Upper lobe of left lung (tissue), 6 donors: ENCODE measurements around the gene EYS. TPM values are rescaled to one million over a fixed set of nuclear protein-coding genes. Genes with fewer than 3 reads are reported as not detected.

Source experiments
- ATAC-seq, 2 donors: fragments of 200-7000 bp; cut with Tn5 transposase; one replicate each; pipeline ENCODE4 v1.9.1; 2022; ENCODE audit warnings: mild to moderate bottlenecking in 2 of 2, moderate library complexity in 2 of 2; ENCODE audit not compliant: low FRiP score in 2 of 2
- DNase-seq, 2 donors: peaks; one replicate each; pipeline ENCODE4 v3.0.0-alpha.2; 2019 to 2020
- H3K27ac ChIP-seq, 4 donors: fragments of 200-600 bp; sonication (generic); one replicate each; pipeline ENCODE4 v1.5.1; 2016 to 2019
- H3K27me3 ChIP-seq, 4 donors: fragments of 200-600 bp; sonication (generic); one replicate each; pipeline ENCODE4 v1.5.1; 2017 to 2019
- H3K36me3 ChIP-seq, 4 donors: fragments of 200-600 bp; sonication (generic); one replicate each; pipeline ENCODE4 v1.5.1; 2016 to 2019
- H3K4me1 ChIP-seq, 4 donors: fragments of 200-600 bp; sonication (generic); one replicate each; pipeline ENCODE4 v1.5.1; 2018 to 2019
- H3K4me3 ChIP-seq, 4 donors: fragments of 200-600 bp; sonication (generic); one replicate each; pipeline ENCODE4 v1.5.1; 2017 to 2019; ENCODE audit warnings: mild to moderate bottlenecking in 2 of 4, moderate library complexity in 1 of 4
- H3K9me3 ChIP-seq, 4 donors: fragments of 200-600 bp; sonication (generic); one replicate each; pipeline ENCODE4 v1.5.1; 2018 to 2019
- EP300 ChIP-seq, 4 donors: sonication (generic); formaldehyde crosslinking; IDR thresholded peaks; one replicate each; pipeline ENCODE4 v1.5.1; 2017; ENCODE audit warnings: antibody characterized with exemption in 4 of 4, control low read depth in 2 of 4
- POLR2A ChIP-seq, 4 donors: fragments of 450-650 bp; IDR thresholded peaks; one replicate each; pipeline ENCODE4 v1.5.1; 2016 to 2017; ENCODE audit warnings: antibody characterized with exemption in 4 of 4, mild to moderate bottlenecking in 2 of 4
- POLR2AphosphoS5 ChIP-seq, 2 donors: sonication (generic); formaldehyde crosslinking; IDR thresholded peaks; one replicate each; pipeline ENCODE4 v1.5.1; 2017; ENCODE audit warnings: antibody characterized with exemption in 2 of 2
- WGBS, 2 donors: methylation state at CpG; one replicate each; pipeline ENCODE4 v1.1.5; 2017 to 2018; 5-methylcytosine and 5-hydroxymethylcytosine counted together
- total RNA-seq, 6 donors: library from RNA; depleted of rRNA in 4 of 6; stranded (reverse); fragments of >200 nt in 4 of 6; gene quantifications; one replicate each; pipeline versions ENCODE4 v1.1.0 to v1.2.1, GENCODE V29; 2016 to 2021
- TF ChIP-seq, protein P1 (sequence below), 6 experiments: fragments of 450-650 bp in 4 of 6; fragments of 200-600 bp in 2 of 6; sonication (generic) in 2 of 6; IDR thresholded peaks; one replicate each; pipeline ENCODE4 v1.5.1; 2016 to 2019; ENCODE audit warnings: antibody characterized with exemption in 6 of 6
- donor health status: DM: no; HTN: no; CAD: no; lungs with moderate emphysema.
- donor health status: DM: no; HTN: yes; CAD: no; lungs with severe emphysema.

The EYS gene
- total RNA-seq, 6 donors from 2014 or later, result under 0.01 to 0.46 (median 0.28) TPM; not detected in 2

DNA sequence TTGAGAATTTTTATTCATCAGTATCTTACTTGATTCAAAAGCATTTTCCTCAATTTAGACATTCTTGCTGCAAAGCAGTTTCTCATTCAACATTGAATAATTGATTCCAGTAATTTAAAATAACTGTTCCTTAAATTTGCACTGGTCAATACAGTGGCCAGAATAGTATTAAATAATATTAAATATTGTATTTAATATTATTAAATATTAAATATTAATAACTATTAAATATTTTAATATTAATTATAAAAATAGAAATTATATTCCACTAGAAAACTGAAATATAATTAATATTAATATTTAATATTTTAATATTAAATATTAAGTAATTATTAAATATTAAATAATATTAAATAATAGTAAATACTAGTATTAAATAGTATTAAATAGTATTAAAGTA lies 758.8 kb downstream of the EYS start:
- no peaks in the 10 kb centered on the region for H3K27me3 ChIP-seq
- no peaks in the 10 kb centered on the region for H3K4me1 ChIP-seq
- H3K27ac ChIP-seq, result no peak overlapping the region
- H3K4me3 ChIP-seq, result no peak overlapping the region
- ATAC-seq, result no peak
- no peaks in the 10 kb centered on the region for H3K36me3 ChIP-seq
- H3K9me3 ChIP-seq, result no peaks in the 10 kb centered on the region
- DNase-seq, result no peak
- TF ChIP-seq POLR2A (IDR thresholded peaks at IDR 0.05) (no peak), EP300 (IDR thresholded peaks at IDR 0.05) (no peak), POLR2AphosphoS5 (IDR thresholded peaks at IDR 0.05) (no peak)
- TF ChIP-seq, protein P1, sequence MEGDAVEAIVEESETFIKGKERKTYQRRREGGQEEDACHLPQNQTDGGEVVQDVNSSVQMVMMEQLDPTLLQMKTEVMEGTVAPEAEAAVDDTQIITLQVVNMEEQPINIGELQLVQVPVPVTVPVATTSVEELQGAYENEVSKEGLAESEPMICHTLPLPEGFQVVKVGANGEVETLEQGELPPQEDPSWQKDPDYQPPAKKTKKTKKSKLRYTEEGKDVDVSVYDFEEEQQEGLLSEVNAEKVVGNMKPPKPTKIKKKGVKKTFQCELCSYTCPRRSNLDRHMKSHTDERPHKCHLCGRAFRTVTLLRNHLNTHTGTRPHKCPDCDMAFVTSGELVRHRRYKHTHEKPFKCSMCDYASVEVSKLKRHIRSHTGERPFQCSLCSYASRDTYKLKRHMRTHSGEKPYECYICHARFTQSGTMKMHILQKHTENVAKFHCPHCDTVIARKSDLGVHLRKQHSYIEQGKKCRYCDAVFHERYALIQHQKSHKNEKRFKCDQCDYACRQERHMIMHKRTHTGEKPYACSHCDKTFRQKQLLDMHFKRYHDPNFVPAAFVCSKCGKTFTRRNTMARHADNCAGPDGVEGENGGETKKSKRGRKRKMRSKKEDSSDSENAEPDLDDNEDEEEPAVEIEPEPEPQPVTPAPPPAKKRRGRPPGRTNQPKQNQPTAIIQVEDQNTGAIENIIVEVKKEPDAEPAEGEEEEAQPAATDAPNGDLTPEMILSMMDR (IDR thresholded peaks at IDR 0.05), result no peak

GRCh38 chr6:64945450-64945849 lies 761.6 kb downstream of the EYS start:
- Histone ChIP-seq H3K9me3 (no peaks in the 10 kb centered on the region), H3K27ac (no peak overlapping the region), H3K4me3 (no peak overlapping the region), H3K36me3 (no peaks in the 10 kb centered on the region), H3K4me1 (no peaks in the 10 kb centered on the region), H3K27me3 (no peaks in the 10 kb centered on the region)
- 86 to 91% methylated on average over 2 of the region's 2 CpGs for WGBS, 2 donors
- ATAC-seq (no peak), DNase-seq (no peak)
- TF ChIP-seq, protein P1 (IDR thresholded peaks at IDR 0.05), result no peak
- TF ChIP-seq EP300 (IDR thresholded peaks at IDR 0.05) (no peak), POLR2A (IDR thresholded peaks at IDR 0.05) (no peak), POLR2AphosphoS5 (IDR thresholded peaks at IDR 0.05) (no peak)

DNA sequence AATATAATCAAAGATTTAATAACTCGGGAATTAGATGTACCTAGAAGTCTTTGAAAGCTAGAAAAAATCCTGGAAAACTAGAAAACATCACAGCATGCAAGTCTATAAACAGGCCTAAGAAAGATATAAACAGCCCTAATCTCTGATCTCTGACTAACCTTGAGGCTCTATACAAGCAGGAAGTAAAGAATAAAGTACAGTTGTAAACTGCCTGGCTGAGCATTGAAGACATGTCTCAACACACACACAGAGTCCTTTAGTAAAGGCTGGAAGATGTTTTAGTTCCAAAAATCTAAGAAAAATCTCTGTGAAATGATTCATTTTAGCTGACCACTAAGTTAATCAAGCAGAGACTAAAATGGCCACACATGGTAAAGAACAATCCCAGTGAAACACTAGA lies 774.5 kb downstream of the EYS start:
- H3K27ac ChIP-seq, result no peak overlapping the region
- 76 to 77% methylated on average over 1 of the region's 1 CpG for WGBS, 2 donors
- H3K4me3 ChIP-seq, result no peak overlapping the region
- H3K27me3 ChIP-seq, result no peaks in the 10 kb centered on the region
- peaks cover 0 to 4% (median 2%) of the 10 kb centered on the region in 4 donors for H3K9me3 ChIP-seq
- no peaks in the 10 kb centered on the region for H3K36me3 ChIP-seq
- DNase-seq, result no peak
- TF ChIP-seq POLR2A (IDR thresholded peaks at IDR 0.05) (no peak), POLR2AphosphoS5 (IDR thresholded peaks at IDR 0.05) (no peak), EP300 (IDR thresholded peaks at IDR 0.05) (no peak)
- TF ChIP-seq, protein P1 (IDR thresholded peaks at IDR 0.05), result no peak
- ATAC-seq, result no peak
- no peaks in the 10 kb centered on the region for H3K4me1 ChIP-seq

DNA sequence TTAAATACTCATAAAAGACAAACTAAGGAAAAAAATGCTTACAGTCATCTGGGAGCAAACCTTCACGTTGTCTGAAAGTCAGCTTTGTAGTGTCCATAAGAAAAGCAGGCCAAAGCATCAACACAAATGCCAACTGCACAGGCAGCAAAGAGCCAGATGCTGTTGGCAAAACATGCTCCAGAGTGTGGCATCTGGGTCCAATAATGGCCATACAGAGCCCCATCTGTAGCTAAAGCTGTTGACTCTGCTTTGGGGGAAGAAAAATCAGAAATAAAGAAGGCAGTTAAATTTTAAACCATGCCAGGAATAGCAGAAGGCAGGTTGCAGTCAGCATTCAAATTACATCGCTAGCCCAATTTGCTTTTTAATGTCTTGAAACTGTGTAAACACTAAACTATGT lies 776.3 kb downstream of the EYS start:
- Histone ChIP-seq H3K27me3 (no peaks in the 10 kb centered on the region), H3K27ac (no peak overlapping the region), H3K9me3 (peaks cover 0 to 4% (median 2%) of the 10 kb centered on the region in 4 donors), H3K4me3 (no peak overlapping the region), H3K4me1 (no peaks in the 10 kb centered on the region), H3K36me3 (no peaks in the 10 kb centered on the region)
- ATAC-seq, result no peak
- TF ChIP-seq, protein P1 (IDR thresholded peaks at IDR 0.05), result no peak
- TF ChIP-seq EP300 (IDR thresholded peaks at IDR 0.05), result no peak
- no peak for DNase-seq
- WGBS, 2 donors, result 79 to 85% methylated on average over 2 of the region's 2 CpGs

DNA sequence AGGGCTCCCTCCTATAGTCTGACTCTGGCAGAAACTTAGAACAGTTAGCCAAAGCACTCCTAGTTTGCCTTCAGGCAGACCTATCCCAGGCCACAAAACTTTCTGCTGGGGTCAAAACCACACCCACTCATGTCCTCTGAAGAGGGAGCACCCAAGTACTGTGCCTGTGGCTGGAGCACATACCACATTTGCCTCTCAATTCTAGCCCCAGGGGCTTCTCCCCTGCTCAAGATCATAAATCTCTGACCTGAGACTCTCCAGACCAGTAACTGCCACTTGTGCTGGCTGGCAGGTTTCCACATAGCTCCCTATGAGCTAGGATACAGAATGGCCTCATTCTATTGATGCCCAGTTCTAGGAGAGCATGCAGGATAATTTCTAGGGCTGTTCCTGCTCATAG lies 781.0 kb downstream of the EYS start:
- H3K36me3 ChIP-seq, result no peaks in the 10 kb centered on the region
- no peak overlapping the region for H3K27ac ChIP-seq
- ATAC-seq (no peak), DNase-seq (no peak)
- TF ChIP-seq EP300 (IDR thresholded peaks at IDR 0.05), result no peak
- TF ChIP-seq, protein P1 (IDR thresholded peaks at IDR 0.05), result no peak
- TF ChIP-seq POLR2AphosphoS5 (IDR thresholded peaks at IDR 0.05), result no peak
- TF ChIP-seq POLR2A (IDR thresholded peaks at IDR 0.05), result no peak
- H3K4me1 ChIP-seq, result no peaks in the 10 kb centered on the region
- H3K9me3 ChIP-seq, result peaks cover 0 to 4% (median 0%) of the 10 kb centered on the region in 4 donors
- H3K4me3 ChIP-seq, result no peak overlapping the region
- H3K27me3 ChIP-seq, result no peaks in the 10 kb centered on the region
